Measurements from ENCODE around the gene COL18A1. TPM values are rescaled to one million over a fixed set of nuclear protein-coding genes. Genes with fewer than 3 reads are reported as not detected.

COL18A1 gene
- total RNA-seq, 1 experiment from 2014 or later = 3.3 TPM

DNA sequence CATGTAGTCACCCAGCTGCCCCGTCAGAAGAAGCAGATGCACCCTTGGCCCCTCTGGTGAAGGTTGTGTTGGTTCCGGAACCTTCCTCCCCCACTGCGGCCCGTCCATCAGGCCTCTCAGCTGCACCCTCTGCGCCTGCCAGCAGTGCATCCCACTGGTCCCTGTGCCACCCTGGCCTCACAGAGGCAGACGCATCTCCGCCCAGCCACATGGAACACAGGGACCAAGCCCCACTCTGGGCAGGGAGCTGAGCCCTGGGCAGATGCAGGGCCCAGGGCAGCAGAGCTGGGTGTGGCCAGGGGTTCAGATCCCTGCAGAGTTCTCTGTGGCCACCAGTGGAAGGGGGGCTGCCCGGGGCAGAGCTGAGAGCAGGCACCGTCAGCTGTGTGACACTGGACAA lies 86.7 kb downstream of the COL18A1 start:
- Histone ChIP-seq H3K4me1 (ENCODE audit: insufficient read depth, low read length, poor library complexity, severe bottlenecking) (no peaks in the 10 kb centered on the region), H3K9me3 (ENCODE audit: low read depth, low read length, poor library complexity, severe bottlenecking) (no peaks in the 10 kb centered on the region), H3K27me3 (replicated peaks; ENCODE audit: insufficient read depth, low read depth, low read length, poor library complexity) (no peaks in the 10 kb centered on the region), H3K27ac (ENCODE audit: low read depth, low read length, poor library complexity, severe bottlenecking) (no peak overlapping the region), H3K36me3 (ENCODE audit: insufficient read depth, low read length, poor library complexity, severe bottlenecking) (no peaks in the 10 kb centered on the region), H3K4me3 (ENCODE audit: low read depth, low read length, poor library complexity, severe bottlenecking) (no peak overlapping the region)
- TF ChIP-seq EZH2 (IDR thresholded peaks at IDR 0.05; ENCODE audit: borderline replicate concordance, low read depth, low read length, poor library complexity, severe bottlenecking) = no peak
- TF ChIP-seq, protein P1, sequence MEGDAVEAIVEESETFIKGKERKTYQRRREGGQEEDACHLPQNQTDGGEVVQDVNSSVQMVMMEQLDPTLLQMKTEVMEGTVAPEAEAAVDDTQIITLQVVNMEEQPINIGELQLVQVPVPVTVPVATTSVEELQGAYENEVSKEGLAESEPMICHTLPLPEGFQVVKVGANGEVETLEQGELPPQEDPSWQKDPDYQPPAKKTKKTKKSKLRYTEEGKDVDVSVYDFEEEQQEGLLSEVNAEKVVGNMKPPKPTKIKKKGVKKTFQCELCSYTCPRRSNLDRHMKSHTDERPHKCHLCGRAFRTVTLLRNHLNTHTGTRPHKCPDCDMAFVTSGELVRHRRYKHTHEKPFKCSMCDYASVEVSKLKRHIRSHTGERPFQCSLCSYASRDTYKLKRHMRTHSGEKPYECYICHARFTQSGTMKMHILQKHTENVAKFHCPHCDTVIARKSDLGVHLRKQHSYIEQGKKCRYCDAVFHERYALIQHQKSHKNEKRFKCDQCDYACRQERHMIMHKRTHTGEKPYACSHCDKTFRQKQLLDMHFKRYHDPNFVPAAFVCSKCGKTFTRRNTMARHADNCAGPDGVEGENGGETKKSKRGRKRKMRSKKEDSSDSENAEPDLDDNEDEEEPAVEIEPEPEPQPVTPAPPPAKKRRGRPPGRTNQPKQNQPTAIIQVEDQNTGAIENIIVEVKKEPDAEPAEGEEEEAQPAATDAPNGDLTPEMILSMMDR (conservative IDR thresholded peaks at IDR 0.05; ENCODE audit: low read depth, low read length) = no peak
- BruUV-seq (replicated peaks) = no TSS peak
- DNase-seq (ENCODE audit: low spot score) = no peak
- POLR2A ChIA-PET (ENCODE audit: low non-redundant PET) = no interaction called here
- CTCF ChIA-PET = no interaction called here
- intact Hi-C loops (cut with micrococcal nuclease; ENCODE audit: unreplicated experiment) = no loop called here

DNA sequence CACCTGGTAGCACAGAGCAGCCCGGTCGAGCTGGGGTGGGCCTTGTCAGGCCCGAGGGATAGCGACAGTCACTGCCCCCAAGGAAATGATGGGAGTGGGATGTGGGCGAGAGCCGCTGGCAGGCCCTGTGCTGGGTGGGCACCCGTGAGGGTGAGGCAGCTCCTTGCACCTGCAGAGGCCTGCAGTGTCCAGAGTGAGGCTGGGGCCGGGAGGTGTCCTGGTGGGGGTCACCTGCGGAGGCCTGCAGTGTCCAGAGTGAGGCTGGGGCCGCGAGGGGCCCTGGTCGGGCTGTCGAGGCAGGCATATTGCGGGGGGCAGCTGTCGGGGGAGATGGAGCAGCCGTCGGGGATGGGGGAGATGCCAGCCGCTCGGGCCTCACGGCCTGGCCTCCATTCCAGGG lies 87.8 kb downstream of the COL18A1 start:
- no peak for TF ChIP-seq EZH2 (IDR thresholded peaks at IDR 0.05; ENCODE audit: borderline replicate concordance, low read depth, low read length, poor library complexity, severe bottlenecking)
- TF ChIP-seq, protein P1 (conservative IDR thresholded peaks at IDR 0.05; ENCODE audit: low read depth, low read length) = no peak
- BruUV-seq (replicated peaks) = no TSS peak
- H3K4me3 ChIP-seq (ENCODE audit: low read depth, low read length, poor library complexity, severe bottlenecking) = no peak overlapping the region
- no peaks in the 10 kb centered on the region for H3K36me3 ChIP-seq (ENCODE audit: insufficient read depth, low read length, poor library complexity, severe bottlenecking)
- ChIA-PET POLR2A (ENCODE audit: low non-redundant PET) (no interaction called here), CTCF (no interaction called here)
- no peaks in the 10 kb centered on the region for H3K9me3 ChIP-seq (ENCODE audit: low read depth, low read length, poor library complexity, severe bottlenecking)
- intact Hi-C loops (cut with micrococcal nuclease; ENCODE audit: unreplicated experiment) = no loop called here
- H3K4me1 ChIP-seq (ENCODE audit: insufficient read depth, low read length, poor library complexity, severe bottlenecking) = no peaks in the 10 kb centered on the region
- no peaks in the 10 kb centered on the region for H3K27me3 ChIP-seq (replicated peaks; ENCODE audit: insufficient read depth, low read depth, low read length, poor library complexity)
- no peak for DNase-seq (ENCODE audit: low spot score)
- H3K27ac ChIP-seq (ENCODE audit: low read depth, low read length, poor library complexity, severe bottlenecking) = no peak overlapping the region

DNA sequence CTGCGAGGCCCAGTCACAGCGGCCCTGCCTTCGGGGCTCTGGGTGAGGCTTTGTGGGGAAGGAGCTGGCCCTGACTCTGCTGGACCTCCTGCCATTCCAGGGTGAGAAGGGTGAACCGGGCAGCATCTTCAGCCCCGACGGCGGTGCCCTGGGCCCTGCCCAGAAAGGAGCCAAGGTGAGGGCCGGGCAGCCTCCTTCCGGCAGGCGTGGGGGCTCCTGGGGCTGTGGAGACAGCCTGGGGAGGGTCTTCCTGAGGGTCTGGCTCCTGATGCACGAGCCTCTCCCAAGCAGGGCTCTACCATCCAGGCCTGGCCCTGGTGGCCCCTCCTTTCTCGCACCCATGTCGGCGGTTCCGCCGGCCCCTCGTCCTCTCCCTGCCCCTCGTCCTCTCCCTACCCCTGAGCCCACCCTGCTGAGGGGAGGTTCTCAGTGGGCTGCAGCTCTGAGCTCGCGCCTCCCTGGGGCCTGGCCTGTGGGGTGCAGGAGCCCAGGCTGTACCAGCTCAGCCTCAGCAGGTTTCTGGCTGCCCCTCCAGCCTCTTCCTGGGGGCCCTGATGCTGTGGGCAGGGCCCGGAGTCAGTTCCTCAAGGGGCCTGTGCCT lies 88.5 kb downstream of the COL18A1 start:
- Histone ChIP-seq H3K36me3 (ENCODE audit: insufficient read depth, low read length, poor library complexity, severe bottlenecking) (no peaks in the 10 kb centered on the region), H3K9me3 (ENCODE audit: low read depth, low read length, poor library complexity, severe bottlenecking) (no peaks in the 10 kb centered on the region), H3K4me3 (ENCODE audit: low read depth, low read length, poor library complexity, severe bottlenecking) (no peak overlapping the region), H3K4me1 (ENCODE audit: insufficient read depth, low read length, poor library complexity, severe bottlenecking) (no peaks in the 10 kb centered on the region), H3K27me3 (replicated peaks; ENCODE audit: insufficient read depth, low read depth, low read length, poor library complexity) (no peaks in the 10 kb centered on the region), H3K27ac (ENCODE audit: low read depth, low read length, poor library complexity, severe bottlenecking) (no peak overlapping the region)
- BruUV-seq (replicated peaks) = no TSS peak
- DNase-seq (ENCODE audit: low spot score) = no peak
- POLR2A ChIA-PET (ENCODE audit: low non-redundant PET) = no interaction called here
- no peak for TF ChIP-seq EZH2 (IDR thresholded peaks at IDR 0.05; ENCODE audit: borderline replicate concordance, low read depth, low read length, poor library complexity, severe bottlenecking)
- TF ChIP-seq, protein P1 (conservative IDR thresholded peaks at IDR 0.05; ENCODE audit: low read depth, low read length) = no peak
- CTCF ChIA-PET = no interaction called here
- intact Hi-C loops (cut with micrococcal nuclease; ENCODE audit: unreplicated experiment) = no loop called here
